Measurements from ENCODE around the gene SLC16A3. TPM values are rescaled to one million over a fixed set of nuclear protein-coding genes. Genes with fewer than 3 reads are reported as not detected.

Gene SLC16A3
- total RNA-seq, 1 donor from 2014 or later: 140 TPM

GRCh38 chr17:82223517-82223916 is 5.3 kb upstream of the SLC16A3 start:
- DNase-seq (ENCODE audit: low spot score): no peak

DNA sequence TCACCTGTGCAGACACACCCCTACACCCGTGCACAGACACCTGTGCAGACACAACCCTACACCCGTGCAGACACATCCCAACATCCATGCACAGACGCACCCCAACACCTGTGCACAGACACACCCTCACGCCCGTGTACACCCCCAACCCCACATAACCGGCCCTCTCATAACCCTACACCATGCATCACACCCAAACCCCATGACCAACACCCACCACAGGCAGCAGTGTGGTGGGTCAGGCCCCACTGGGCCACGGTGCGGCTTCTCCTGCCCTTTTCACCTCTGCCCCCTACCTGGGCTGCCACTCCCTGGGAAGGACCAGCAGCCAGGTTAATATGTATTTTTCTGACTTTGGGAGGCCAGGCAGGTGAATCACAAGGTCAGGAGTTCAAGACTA is 4.2 kb upstream of the SLC16A3 start:
- DNase-seq (ENCODE audit: low spot score): no peak

DNA sequence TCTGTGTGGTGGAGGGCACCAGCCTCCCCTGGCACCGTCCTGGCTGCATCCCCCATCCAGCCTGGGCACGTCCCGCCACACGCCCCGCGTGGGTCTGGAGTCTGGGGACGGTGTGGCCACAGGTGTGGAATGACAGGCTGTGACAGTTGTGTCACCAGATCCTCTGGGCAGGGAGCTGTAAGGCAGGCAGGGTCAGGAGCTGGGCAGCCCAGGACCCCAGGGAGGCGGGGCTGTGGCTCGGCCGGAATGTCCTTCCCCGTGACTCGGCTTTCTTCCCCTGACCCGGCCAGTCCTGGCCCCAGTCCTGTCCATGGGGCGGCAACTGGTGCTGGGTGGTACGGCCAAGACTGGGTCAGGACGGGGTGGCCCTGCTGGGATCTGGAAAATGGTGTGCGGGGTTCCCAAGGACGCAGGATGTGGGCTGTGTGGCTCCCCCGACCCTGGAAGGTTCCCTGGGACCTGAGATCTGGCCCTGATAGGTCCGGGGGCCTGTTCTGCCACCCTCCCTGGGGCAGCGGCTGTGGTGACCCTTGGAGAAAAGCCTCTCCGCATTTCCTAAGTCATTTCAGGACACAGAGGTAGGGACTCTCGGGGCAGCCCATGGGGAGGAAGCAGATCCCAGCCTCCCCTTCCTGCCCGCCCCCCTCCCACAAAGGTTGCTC is 3.3 kb upstream of the SLC16A3 start:
- DNase-seq (ENCODE audit: low spot score): no peak

DNA sequence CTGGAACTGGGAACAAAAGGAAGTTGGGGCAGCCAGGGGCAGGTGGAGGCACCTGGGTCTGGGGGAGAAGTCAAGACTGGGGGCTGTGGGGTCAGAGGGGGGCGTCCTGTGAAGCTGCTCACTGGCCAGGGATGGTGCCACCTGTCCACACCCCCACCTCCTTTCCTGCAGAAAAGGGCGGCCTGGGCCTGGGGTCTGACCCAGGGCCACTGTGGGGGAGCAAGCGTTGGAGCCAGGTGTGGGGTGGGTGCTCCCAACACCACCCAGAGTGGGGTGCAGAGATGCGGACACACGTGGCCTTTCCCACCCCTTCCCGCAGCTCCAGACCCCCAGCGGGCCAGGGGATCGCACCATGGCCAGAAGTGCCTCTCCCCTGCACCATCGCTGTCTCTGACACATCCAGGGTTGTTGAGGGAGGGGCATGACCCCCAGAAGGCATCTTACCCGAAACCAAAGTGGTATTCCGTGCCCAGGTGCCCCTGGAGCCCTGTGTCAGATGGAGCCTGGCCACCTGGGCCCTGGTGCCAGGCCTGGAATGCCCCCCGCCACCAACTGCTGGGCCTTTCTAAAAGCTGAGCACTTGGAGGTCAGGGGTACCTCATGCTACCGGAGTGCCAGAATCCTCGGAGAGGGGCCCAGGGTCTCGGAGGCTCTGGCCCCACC is 2.6 kb upstream of the SLC16A3 start:
- DNase-seq (ENCODE audit: low spot score): no peak

- DNase-seq (ENCODE audit: low spot score): no peak
These were observed 1.8 kb upstream of the SLC16A3 start for GRCh38 chr17:82226809-82227628.

GRCh38 chr17:82227629-82228277 is 1.1 kb upstream of the SLC16A3 start:
- DNase-seq (ENCODE audit: low spot score): no peak

DNA sequence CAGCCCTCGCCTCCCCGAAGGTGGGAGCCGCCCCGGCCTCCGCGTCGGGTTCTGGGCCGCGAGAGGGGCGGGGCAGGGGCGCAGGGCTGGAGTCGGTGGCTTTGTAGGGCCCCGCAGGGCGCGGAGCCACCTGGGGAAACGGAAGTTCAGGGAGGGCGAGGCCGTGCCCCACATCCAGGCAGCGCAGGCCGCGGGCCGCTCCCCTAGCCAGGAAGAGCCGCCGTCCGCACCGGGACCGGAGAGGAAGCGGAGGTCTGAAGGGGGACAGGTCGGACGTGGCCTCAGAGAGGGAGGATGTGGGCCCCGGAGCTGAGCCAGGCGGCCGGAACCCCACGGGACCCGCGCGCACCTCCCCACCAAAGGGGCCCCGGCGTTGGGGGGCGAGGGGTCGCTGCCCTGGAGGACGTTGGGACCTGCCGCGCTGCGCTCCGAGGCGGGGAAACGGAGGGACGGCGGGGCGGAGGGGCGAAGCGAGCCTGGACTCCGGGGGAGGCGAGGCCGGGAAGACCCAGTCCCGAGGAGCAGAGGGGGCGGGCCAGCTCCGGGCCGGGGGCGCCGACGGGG is 482 bp upstream of the SLC16A3 start:
- DNase-seq (ENCODE audit: low spot score): no peak

DNA sequence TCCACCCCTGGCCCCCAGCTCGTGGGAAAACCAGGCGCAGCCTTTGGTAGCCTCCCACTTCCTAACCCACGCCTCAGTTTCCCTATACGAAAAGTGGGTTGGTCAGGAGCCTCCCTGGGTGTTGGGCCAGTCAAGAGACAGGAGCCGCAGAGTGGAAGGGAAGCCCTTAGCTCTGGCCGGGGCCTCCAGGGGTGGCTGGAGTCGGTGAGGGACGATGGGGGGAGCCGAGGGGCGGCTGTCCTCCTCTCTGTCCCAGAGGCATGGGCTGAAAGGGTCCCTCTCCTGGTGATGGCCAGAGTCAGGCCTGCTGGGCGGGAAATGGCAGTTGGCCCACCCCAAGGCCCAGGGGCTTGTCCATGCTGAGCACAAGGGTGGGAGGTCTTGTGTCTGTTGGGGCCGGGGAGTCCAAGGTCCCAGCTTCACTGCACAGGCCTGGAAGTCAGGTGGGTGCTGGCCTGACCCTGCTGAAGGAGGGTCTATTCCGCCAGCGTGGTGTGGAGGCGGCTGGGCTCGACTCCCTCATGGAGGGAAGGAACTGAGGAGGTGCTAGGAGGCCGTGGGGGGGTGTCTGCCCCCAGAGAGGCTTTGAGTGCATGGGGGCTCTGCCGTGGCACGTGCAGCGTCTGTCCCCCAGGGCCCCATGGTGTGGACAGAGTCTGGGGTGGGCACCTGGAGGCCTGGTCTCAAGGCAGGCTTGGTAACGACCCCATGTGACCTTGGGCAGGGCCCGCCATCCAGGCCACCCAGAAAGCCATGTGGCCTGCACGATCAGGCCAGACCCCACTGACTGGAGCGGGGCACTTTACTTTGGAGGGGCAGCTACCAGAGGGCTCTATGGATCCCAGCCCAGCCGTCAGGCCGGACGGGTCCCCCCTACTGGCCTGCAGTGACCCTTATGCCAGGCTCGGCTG is 1.1 kb downstream of the SLC16A3 start:
- peak; percentile 41 for DNase-seq (ENCODE audit: low spot score)

DNA sequence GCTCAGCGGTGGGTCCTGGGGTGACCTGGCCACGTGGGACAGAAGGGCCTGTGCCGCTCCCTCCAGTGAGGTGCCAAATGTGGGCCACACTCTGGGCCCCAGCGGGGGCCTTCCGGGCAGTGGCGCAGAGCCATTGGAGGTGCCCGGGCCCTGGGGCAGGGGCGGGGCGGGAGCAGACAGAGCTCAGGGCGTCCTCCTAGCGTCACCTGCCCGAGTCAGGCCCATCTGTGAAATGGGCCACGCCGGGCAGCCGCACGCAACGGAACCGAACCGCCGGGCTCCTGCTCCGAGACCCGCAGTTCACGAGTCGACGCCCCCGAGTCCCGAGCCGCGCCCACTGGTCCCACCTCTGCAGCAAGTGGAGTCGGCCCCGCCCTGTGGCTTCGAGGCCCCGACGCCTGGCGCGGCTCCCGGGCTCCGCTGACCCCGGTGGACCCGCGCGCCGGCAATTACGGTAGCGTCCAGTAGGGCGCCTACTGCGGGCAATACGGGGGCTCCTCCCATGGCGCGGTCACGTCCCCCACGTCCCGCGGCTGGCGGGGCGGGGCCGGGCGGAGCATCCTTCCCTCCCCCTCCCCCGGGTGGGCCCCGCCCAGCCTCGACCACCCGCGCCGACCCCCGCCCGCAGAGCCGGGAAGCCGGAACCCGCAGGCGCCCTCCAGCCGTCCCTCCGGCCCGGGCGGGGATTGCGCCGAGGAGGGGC is 1.9 kb downstream of the SLC16A3 start:
- peak; percentile 93 for DNase-seq (ENCODE audit: low spot score)

GRCh38 chr17:82231312-82231561 is 2.4 kb downstream of the SLC16A3 start:
- no peak for DNase-seq (ENCODE audit: low spot score)

DNA sequence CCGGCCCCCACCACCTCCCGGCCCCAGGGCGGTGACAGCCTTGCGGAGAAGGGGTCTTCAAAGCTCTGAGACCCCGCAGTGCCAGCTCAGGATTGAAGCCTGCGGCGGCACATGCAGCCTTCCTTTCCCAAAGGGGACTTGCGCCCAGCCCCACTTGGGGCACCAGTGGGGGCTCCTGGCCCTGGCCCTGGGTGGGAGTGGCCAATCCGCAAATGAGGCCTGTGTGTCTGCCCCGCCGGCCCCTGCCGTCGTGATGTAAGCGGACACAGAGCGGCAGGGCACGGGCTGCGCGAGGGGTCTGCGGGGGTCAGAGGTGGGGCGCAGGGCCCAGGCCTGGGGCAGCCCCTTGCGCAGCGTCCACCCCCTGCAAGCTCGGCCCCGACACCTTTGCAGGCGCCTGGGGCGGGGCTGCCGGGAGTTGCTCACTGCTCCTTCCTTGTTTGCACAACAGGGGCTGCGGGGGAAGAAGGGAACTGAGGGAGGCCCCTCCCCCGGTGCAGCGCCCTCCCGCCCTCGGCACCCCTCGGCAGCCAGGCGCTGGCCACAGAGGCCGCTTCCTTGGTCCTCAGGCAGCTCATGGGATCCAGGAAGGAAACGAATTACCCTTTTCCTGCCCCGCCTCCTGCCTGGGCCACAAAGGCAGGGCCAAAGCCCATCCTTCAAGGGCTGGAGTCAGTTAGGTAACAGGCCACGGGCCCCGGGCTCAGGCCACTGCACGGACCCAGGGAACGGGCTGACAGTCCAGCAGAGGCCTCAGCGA is 2.9 kb downstream of the SLC16A3 start:
- DNase-seq (ENCODE audit: low spot score): peak; percentile 85

DNA sequence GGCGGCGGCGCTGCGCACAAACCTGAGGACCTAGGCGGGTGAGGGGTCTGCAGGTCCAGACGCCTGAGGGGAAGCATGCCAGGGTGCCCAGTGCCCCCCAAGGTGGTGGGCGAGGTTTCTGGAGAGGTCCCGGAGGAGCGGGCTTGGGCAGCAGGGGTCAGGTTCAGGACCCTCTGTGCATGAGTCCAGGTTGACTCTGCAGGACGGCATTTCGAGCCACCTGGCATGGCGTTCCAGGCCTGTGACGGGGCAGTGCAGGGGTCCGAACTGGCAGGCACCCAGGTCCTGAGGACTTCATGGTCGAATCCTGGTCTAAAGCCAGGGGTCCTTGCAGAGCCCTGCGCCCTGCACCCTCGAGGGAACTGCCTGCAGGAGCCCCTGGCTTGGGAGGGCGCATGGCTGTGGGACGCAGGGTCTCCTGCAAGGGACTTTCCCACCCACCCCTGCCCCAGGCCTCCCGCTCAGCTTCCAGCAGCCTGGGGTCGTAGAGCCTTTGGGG is 3.5 kb downstream of the SLC16A3 start:
- no peak for DNase-seq (ENCODE audit: low spot score)

DNA sequence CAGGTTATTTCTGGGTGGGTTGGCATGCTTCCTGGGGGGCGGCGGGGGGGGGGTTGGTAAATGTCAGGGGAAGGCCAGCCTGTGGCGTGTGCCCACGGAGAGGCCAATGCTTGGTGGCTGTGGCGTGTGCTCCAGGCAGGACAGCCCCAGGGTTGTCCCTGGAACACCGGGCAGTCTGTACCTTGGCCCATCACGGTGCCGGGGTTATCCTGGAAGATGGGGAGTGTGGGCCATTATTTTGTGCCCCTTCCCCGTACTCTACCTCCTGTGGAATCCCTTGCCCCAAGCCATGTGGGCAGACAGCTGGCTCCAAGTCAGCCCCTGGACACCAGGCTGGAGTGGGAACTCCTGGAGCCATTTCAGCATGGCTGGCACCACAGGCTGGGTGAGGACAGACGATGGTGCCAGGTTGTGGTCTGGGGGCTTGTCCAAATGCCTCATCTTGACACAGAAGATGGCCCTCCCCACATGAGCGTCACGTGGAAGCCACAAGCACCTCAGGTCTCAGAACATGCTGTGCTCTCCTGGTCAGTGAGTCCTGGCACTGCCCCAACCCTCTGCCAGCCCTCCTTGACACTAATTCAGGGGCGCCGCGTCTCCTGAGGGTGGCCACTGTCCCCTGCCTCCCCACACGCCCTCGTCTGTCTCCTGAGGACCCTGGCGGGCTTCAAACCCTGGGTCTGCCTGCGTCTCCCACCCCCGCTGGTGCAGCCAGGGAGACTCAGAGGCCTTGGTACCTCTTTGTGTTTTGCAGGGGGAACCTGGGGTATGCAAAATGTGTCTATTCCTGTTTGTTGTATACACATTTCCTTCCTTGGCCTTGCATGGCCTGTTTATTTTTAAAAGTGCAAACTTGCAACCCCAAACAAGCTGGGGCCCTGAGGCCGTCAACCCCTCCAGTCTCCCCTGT is 4.3 kb downstream of the SLC16A3 start:
- no peak for DNase-seq (ENCODE audit: low spot score)

DNA sequence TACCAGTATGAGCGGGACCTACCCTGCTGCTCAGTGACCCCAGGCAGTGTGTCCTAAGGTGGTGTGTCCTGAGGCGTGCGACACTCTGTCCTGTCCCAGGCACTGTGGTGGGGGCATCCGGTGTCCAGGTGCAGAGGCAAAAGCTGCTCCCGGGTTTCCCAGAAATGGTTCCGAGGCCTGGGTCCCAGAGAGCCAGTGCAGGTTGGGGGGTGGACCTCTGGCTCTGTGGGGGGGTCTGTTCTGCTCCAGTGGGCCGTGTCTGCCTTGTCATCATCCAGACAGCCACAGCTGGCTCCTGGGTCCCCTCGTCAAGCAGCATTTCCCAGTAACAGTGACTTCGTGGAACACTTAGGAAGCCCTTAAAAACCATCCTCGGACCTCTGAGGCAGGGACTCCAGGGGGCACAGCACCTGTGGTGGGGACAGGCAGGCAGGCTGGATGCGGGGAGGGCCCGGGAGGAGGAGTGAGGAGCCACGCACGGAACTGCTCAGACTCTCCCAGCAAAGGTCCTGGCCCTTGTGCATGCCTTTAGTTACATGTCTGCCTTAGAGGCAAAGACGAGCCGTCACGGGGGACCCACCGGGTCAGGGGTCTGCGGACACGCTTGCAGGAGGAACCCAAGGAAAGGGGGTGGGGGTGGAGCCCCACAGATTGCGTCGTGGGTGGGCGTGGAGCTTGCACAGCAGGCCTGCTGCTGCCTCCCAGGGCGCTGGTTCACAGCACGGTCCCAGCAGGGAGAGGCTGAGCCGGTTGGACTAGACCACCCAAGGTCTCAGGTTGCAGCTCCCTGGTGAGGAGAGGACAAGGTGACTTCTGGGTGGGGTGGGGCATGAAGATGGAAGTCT is 5.6 kb downstream of the SLC16A3 start:
- DNase-seq (ENCODE audit: low spot score): peak; percentile 42

- DNase-seq (ENCODE audit: low spot score): no peak
These were observed 6.4 kb downstream of the SLC16A3 start for GRCh38 chr17:82235056-82235774.

DNA sequence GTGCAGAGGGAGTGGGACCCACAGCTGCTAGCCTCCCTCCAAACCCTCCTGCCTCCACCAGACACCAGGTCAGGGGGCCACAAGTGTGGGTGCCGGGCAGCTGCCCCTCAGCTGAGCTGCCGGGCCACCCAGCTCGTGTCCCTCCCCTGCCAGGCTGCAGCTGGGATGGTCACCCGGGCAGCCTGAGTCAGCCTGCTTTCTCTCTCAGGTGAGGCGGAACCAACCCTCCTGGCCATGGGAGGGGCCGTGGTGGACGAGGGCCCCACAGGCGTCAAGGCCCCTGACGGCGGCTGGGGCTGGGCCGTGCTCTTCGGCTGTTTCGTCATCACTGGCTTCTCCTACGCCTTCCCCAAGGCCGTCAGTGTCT is 6.9 kb downstream of the SLC16A3 start:
- DNase-seq (ENCODE audit: low spot score): no peak
